Fibroblast of gingiva (primary cell): Measurements from ENCODE around the gene PYHIN1.

Experiments
- DNase-seq: peaks from one replicate; pipeline ENCODE4 v3.0.0-alpha.2; 2011; ENCODE audit warnings: low read depth

PYHIN1 gene

DNA sequence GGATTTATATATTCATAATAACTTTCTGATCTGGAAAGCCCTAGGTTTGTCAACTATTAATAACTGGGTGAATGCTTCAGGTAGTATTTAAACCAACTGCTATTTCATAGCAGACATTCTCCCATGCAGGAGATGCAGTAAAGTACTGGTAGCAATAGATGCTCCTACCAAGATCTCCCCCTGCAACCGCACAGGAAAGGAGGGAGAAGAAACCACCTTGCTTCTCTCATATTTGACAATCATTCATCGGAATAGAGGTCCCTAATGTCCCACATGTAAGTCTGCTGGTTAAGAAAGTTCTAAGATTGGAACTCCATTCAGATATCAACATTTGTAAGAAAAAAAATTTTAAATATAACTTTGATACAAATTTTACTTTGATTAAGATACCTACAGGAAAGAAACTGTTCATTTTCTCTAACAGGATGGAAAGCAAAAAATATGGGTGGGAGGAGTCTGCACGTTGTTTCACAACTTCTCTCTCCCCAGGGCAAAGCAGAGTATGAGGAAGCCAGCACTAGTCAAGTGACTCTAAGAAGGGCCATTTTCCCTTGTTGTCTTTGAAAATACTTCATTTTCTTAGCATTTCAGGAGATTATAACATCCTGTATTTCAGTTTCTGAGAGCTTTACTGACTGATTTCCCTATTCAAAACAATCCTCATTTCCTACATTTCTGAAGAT, at the start of gene PYHIN1:
Gene PYHIN1 (plus strand): TSS at position 498 of the 683 bp plus-strand sequence. CDS start 5,359 bp downstream, outside the sequence.
- no peak for DNase-seq

DNA sequence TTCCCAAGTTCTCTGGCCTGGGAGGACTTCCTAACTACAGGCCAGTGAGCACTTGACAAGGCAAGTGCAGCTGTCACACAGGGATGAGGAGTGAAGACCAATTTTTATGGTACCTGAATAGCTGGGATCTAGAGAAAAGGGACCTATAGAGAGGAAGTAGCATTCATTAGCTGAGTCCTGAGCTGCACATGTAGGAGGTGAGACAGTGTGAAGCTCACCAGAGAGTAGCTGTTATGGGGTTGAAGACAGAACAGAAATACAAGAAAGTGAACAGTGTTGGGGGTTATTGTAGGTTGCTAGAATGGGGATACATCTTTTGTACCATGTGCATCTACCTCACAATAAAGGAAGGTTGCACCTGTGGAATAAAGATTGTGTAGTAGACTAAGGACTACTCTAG, 37.7 kb upstream of the PYHIN1 start:
- DNase-seq: no peak

DNA sequence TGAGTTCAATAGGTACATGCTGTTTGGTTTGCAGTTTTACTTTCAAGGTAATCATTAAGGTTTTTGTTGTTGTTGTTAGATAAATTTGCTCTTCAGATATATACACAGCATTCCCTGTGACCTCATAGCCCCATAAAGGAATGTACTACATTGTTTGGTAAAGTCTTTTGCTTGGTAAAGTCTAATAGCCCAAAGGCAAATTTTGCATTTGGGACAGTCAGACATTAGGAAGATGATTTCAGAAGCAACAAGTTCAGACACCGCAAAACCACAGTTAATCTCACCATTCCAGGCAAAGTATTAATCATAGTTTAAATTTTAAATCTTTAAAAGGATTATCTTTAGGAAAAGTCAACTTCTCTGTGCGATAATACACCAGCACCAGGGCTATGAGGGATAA, 32.6 kb upstream of the PYHIN1 start:
- DNase-seq: no peak

DNA sequence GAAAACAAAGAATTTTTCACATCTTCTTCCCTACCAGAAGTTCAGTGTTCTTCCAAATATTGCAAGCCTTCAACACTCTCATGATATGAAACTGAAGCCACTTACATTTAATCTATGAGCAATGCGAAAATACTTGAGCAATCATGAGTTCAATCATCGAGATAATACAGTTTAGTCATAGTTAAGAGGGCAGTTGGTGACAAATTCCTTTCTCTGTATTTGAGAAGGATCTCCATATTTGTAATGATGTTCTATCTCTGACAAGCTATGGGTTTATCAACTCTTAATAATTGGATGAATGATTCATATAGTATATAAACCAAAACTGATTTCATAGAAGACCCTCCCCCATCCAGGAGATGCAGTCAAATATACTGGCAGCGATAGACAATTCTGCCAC, 29.7 kb upstream of the PYHIN1 start:
- DNase-seq: no peak

DNA sequence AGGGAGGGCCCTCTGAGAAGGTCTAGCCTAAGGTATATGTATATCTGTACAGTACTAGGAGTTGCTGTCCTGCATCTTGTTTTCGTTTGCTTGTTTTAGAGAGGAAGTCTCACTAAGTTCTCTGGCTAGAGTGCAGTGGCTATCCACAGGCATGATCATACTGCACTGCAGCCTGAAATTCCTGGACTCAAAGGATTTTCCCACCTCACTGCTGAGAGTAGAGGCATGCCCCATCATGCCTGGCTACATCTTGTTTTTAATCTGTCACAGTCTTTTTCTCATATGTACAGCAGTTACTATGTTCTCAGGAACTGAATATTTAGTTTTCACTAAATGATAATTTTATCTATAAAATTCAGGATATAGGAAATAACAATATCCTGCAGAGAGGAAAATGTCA, 15.3 kb upstream of the PYHIN1 start:
- no peak for DNase-seq

DNA sequence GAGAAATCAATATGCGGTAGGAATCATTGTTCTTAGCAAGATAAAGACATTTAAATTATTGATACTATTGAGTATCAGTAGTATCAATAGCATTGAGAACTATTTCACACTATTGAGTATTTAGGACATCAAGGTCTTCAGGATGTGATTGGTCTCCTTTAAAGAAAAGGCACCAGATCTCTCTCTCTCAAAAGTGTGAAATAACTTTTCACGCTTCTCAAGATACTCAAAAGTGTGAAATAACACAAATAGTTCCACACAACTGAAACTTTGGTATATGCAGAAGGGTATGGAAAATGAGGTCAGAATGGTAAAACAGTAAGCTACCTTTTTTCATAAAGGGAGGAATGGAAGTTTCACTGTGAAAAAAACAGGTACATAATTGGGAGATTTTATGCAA, 6.7 kb upstream of the PYHIN1 start:
- no peak for DNase-seq

DNA sequence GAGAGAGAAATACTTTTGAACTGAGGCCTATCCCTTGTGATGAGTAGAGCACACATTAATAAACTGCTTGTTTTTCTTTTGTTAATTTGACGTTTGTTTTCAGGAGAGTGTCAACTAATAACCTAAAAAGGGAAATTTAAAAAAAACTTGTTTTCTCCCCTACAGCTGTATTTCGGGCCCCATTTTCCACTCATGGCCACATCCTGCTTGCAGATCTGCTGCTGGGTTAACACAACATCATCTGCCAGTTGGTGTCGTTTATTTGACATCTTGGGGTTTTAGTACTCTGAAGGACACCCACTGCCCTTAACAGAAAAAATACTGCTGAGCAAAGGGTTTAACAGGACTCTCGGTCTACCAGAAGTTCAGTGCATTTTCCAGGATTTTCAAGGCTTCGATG, 848 bp upstream of the PYHIN1 start:
- DNase-seq: no peak

DNA sequence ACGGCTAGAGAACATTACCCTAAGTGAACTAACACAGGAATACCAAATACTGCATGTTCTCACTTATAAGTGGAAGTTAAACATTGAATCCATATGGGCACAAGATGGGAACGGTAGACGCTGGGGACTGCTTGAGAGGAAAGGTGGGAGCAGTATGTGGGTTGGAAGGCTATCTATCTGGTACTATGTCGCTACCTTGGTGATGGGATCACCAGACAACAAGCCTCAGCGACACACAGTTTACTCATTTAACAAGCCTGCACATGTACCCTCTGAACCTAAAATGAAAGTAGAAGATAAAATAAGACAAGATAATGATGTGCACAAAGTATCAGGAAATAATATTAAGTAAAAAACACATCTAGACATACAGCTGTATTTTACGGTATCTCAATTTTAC, 819 bp downstream of the PYHIN1 start:
- no peak for DNase-seq

DNA sequence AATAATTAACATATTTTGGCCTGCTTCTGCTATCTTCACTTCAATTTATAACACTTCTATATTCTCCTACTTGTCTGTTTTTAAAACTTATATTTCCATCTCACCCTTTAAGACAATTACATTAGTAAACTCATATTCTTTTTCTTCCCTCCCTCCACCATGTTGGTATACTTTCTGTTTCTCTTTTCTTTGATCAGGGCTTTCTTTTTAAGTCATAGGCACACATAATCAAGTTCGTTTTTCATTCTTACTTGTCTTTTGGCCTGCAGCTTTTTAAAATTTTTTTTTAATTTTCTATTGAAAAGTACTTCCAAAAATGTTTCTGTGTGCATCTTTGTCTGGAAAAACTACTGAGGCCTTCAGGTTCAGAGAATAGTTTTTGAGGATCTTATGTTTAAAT, 2.3 kb downstream of the PYHIN1 start:
- DNase-seq: no peak

DNA sequence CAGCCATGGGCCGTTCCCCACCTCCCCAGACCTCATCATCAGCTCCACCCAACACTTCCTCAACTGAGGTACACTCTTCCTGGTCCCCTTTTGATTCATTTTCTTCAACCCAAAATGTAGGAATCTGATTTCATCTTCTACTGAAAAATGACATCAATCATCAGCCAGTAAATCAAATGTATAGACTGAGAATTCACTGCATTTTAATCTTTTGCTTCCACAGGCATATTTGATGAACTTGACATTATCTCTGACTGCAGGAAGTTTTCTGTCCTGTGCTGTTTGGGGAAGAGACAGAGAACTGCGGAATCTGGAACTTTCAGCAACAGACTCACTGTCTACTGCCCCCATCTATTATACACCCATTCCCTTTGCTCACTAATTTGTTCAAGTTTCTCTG, 7.8 kb downstream of the PYHIN1 start:
- no peak for DNase-seq

DNA sequence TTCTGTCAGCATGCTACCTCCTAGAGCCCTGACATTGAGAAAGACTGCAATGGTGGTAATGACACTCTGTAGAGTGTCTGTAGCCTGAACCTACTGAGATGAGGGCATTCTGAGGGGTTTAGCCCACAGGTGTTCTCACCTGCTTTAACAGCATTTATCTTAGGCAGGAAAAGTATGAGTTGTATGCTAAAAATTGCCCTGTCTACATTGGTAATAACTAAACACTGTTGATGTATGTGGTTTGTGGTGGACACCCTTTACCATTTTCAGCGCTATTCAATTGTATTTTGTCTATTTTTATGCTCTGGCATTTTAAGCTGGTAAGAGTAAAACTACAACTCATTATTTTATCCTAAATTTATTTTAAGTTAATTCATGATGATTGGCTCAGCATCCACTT, 10.0 kb downstream of the PYHIN1 start:
- no peak for DNase-seq

DNA sequence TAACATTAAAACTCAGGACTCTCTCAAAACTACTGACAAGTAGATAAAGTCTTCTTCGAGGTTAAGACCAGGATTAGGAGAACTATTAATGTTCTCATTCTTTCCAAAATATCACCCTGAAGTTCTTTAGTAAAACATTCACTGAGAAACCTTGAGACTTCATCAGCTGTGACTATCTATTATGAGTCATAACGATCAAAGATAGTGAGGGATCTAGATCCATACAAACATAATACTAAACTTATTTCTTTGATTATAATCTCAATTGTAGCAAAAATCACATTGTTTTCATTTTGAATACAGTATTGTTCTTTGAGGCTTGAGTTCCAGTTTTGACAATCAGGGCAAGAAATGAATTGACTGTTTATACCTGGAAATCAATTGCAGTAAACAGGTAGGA, 11.1 kb downstream of the PYHIN1 start:
- DNase-seq: no peak

DNA sequence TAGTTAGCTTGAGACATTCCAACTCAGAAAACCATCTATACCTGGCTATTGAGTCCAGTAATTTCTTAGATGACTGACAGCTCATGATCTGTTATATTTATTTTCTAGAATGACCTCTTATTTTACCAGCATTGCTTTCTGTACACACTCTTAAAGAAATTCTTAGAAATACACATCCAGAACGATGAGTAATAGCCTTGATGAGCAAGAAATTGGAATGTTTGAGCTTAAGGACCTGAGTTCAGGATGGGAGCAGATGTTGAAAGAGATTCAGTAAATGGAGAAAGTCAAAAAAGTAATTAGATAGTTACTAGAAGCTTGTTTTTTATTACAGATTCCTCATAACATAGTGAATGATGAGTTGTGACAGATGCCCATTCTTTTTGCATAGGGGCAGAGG, 11.7 kb downstream of the PYHIN1 start:
- no peak for DNase-seq

DNA sequence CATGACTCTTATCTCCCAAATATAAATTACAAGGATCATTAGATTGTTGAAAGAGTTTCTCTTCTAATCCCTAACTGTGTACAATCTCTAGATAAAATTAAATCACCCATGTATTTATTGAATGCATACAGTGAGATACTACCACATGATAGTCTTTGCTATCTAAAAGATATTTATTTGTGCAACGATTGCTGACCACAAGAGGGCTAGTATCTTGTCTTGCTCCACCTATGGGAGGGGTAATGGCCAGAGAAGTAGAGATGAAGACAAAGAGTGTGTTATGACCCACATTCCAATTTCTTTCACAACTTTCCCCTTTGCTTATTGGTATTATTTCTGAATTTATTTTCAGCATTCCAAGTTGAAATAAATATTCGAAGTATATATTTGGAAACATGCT, 13.7 kb downstream of the PYHIN1 start:
- no peak for DNase-seq

DNA sequence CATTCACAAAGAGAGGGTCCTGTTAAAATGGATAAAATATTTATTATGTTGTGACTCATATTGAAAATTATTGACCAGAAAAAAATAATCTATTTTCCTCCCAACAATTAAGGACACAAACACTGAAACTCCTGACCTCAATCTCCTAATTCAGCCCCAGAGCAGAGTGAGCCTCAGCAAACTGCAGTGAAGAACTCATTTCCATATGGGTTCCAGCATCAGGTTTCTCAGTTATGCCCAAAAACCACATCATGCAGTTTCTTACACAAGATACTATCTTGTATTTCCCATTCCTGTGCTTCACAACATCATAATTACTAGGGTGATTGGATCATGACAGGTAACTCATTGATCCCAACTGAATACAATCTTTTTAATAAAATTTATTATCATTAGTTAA, 15.4 kb downstream of the PYHIN1 start:
- DNase-seq: no peak

DNA sequence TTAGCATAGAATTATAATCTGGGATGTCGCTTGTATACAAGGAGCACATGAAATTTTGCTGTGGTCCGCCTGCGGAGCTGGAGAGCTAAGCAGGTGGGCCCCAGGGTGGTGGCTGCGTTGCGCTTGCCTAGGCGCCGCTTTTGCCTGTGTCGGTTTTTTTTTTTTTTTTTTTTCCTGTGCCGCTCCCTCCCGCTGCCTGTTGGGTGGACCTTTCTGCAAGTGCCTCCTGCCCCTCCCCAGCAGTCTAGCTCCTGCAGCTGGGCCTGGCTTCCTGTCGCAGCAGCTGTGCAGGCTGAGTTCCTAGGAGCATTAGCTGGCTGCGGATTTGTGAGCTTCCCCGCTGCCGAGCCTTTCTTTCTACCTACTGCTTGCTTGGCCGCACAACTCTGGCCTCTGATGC, 20.6 kb downstream of the PYHIN1 start:
- no peak for DNase-seq

DNA sequence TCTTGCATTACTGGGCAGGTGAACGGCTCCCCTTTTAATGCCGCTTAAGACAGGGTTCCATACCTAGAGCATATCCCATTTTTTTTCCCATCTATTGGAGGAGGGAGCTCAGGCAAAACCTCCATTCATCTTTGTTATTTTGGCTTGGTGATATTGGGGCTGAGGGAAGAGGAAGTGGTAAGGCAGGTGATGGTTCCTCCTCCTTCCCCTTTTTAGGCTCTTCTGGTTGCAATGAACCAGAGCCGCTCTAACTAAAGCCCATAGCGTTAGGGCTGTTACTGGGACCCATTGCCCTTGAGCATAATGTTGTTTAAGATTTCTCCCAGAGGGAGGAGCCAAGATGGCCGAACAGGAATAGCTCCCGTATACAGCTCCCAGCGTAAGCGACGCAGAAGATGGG, 21.1 kb downstream of the PYHIN1 start:
- DNase-seq: no peak

DNA sequence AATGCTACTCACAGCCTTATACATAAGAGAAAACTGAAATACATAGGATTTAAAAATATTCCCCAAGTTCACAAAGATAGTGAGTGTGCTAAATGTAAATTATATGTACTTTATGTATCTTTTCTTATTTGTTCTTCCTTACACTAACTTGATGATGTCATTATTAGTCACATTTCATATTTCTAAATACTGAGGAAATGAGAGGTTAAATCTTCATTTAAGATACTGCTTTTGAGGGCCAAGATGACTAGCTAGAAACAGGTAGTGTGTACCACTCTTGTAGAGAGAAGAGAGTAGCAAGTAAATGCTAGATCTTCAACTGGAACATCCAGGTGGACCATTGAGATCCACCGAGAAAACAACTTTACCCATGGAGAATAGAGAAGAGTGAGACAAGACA, 29.8 kb downstream of the PYHIN1 start:
- DNase-seq: no peak

DNA sequence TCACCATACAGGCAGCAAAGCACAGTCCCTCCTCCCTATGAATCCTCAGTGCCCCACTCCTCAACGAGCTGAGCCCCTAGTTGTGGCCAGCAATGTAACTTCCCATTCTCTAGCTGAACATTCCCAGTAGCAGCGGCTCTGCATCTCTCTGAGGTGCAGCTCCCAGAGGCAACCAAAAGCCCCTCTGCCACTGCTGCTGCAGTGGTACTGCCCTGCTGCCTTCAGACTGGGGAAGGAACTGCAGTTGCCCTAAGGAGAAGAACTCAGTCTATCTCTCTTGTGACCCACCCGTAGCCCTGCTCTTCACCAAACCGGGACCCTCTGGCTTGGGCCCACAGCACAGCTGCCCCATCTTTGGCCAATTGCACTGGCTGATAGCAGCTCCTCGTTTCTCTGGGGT, 31.6 kb downstream of the PYHIN1 start:
- DNase-seq: no peak

DNA sequence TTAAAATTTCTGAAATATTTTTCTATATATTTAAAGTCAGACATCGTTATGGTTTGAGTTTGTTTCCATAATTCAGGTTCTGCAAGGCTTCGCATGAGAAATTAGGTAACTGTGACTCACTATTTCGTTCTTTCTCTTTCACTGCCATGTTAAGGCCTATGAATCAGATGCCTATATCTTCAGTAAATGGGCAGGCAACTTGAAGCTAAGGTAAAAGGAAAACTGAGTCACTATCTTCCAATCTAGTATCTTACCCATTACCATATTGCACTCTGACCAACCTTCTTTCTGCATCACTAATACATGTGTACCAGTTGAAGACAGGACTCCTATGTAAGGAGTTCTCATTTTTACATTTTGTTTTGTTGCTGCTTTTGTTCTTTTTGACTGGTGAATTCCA, 37.8 kb downstream of the PYHIN1 start:
- no peak for DNase-seq

DNA sequence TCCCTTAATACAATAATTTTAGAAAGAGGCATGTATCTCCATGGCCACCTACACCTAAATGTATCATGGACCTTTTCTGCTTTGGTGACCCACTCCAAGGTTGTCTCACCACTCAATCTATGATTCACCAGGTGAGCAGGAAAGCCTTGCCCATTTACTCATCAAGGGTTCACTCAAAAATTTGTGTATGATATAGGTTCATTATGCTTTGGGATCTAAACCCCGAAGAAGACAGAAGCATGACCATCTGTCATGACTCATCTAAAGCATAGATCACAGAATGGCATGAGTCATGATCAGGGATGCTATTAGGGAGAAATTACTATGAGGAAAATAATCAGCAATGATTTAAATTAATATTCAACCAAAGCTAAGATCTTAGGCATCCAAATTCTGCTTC, 38.5 kb downstream of the PYHIN1 start:
- DNase-seq: no peak

DNA sequence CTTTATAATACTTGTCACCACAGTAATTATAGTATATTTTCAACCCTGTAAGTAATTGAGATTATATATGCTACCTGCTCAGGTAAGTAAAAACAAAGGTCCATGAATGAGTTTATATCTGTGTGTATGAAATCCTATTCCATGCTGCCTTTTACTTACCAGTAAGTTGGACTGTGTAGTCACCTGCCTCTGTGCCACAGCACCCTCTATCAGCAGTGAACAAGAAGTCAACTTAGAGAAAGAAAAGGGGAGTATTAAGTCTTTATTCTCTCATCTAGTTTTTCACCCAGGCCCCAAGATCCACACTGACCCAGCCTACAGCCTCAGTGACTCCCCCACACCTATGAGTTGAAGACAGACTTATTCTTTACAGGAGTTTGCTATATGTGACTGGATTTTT, 41.5 kb downstream of the PYHIN1 start:
- DNase-seq: no peak

DNA sequence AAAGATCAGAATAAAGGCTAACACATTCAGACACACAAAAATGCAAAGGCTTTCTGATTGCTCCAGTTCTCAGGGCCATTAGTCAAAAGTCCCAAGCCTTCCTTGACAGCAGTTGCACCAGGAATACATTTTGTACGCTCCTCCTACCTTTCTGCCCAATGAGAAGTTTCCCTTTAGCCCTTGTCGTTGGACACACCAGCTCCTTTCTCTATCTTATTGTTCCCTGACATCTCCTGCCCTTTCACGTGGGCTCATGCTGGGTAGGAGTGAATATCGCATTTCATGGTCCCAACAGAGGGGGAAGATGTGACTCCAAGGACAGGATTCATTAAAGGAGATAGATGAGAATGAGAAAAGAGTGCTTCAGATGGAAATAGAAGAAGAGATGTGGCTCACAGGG, 44.9 kb downstream of the PYHIN1 start:
- no peak for DNase-seq

DNA sequence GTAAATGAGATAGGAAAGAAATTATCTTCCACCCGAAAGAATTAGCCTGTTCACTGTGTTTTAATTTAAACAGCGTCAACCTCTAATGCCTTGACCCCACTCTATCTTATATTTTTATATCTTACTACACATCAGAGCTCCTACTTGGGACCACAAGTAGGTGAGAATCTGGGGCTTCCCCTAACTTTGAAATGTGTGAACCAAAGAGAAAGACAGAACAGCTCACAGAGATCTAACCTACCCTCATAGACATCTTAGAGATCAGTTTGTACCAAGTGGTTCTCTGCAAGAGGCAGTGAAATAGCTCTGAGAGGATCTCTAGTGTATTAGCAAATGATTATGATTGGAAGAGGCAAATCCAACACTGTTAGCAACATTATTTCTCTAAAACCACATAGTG, 47.4 kb downstream of the PYHIN1 start:
- no peak for DNase-seq

DNA sequence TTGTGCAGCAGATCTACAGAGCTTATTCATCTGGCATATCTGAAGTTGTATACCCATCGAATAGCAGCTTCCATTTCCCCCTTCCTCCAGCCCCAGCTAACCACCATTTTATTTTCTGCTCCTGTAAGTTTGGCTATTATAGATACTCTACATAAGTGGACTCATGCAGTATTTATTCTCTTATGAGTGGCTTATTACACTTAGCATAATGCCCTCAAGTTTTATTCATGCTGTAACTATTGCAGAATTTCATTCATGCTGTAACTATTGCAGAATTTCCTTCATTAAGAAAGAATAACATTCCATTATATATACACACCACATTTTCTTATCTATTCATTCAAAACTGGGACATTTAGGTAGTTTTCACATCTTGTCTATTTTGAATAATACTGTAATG, 47.9 kb downstream of the PYHIN1 start:
- DNase-seq: no peak
